Ovary (tissue), 9 donors: ENCODE measurements around the gene GAREM2. TPM values are rescaled to one million over a fixed set of nuclear protein-coding genes. Genes with fewer than 3 reads are reported as not detected.

ENCODE experiments used
- DNase-seq, 5 donors: peaks; one replicate each; pipeline ENCODE4 v3.0.0-alpha.2; 2019 to 2020
- H3K27ac ChIP-seq, 2 donors: fragments of 200-600 bp; one replicate each; pipeline versions ENCODE4 v1.5.1 to v1.8.0; 2019 to 2022
- H3K27me3 ChIP-seq: fragments of 200-600 bp; one replicate; pipeline ENCODE4 v1.8.0; 2022
- H3K36me3 ChIP-seq: fragments of 200-600 bp; sonication (generic); one replicate; pipeline ENCODE4 v1.5.1; 2019
- H3K4me1 ChIP-seq: one replicate; pipeline ENCODE4 v1.8.1; 2013; ENCODE audit warnings: mild to moderate bottlenecking, moderate library complexity; ENCODE audit not compliant: insufficient read depth
- H3K4me3 ChIP-seq: fragments of 200-600 bp; sonication (generic); one replicate; pipeline ENCODE4 v1.5.1; 2017
- H3K9me3 ChIP-seq, 2 donors: fragments of 200-600 bp in 1 of 2; sonication (generic) in 1 of 2; one replicate each; pipeline versions ENCODE4 v1.5.1 to v1.8.1; 2013 to 2019; ENCODE audit warnings: mild to moderate bottlenecking in 1 of 2, moderate library complexity in 1 of 2
- CTCF ChIP-seq, 3 donors: fragments of 450-650 bp in 2 of 3; fragments of 200-600 bp in 1 of 3; IDR thresholded peaks; one replicate each; pipeline versions ENCODE4 v1.5.1 to v1.8.0; 2016 to 2022; ENCODE audit warnings: antibody characterized with exemption in 3 of 3, mild to moderate bottlenecking in 1 of 3
- EP300 ChIP-seq: sonication (generic); formaldehyde crosslinking; IDR thresholded peaks from one replicate; pipeline ENCODE4 v1.6.1; 2017; ENCODE audit warnings: antibody characterized with exemption
- POLR2A ChIP-seq: fragments of 450-650 bp; IDR thresholded peaks from one replicate; pipeline ENCODE4 v1.6.1; 2017; ENCODE audit warnings: antibody characterized with exemption, mild to moderate bottlenecking, moderate library complexity
- WGBS, 3 donors: extraction: QIAGEN DNeasy Blood & Tissue Kit in 1 of 3; methylation state at CpG; one replicate each; pipeline versions ENCODE4 v1.1.5 to v1.1.7; 2013 to 2017; 5-methylcytosine and 5-hydroxymethylcytosine counted together
- intact Hi-C, 4 donors: fragments of 100-400 bp; cut with DNase I; formaldehyde crosslinking; loops; one replicate each; pipeline versions ENCODE4 v1.11.0 to v1.15.1; 2022 to 2023
- polyA plus RNA-seq, 2 donors: library from polyadenylated mRNA; stranded (reverse); fragments of 200-250 nt in 1 of 2; fragments of 350-450 nt in 1 of 2; fragmentation: Illumina TruSeq in 1 of 2; extraction: RNeasy Lipid Tissue Mini Kit (QIAGEN cat#74804) in 1 of 2; gene quantifications; one replicate each; pipeline ENCODE4 v1.2.3, GENCODE V29; 2013 to 2014
- total RNA-seq, 7 donors: library from RNA; depleted of rRNA in 2 of 7; stranded (reverse); fragments of >200 nt in 2 of 7; fragmentation: NEBNext Ultra II Directional in 3 of 7; extraction: Animal tissue kit (Norgen Biotek cat#: 25700) in 3 of 7; gene quantifications; one replicate each; pipeline versions ENCODE4 v1.1.0 to v1.2.4, GENCODE V29; 2016 to 2023
- donor health status: DM: no; HTN: no; CAD: no; lungs with moderate emphysema.
- donor health status: DM: no; HTN: no; CAD: no.
- donor health status: Bipolar disorder and iron deficiency.
- donor health status: DM: yes; HTN: yes; CAD: no.
- donor health status: DM: no; HTN: no; CAD: no.
- donor health status: DM: yes; HTN: yes; CAD: no.

The GAREM2 gene
- total and polyA plus RNA-seq, 9 donors = 1.0 to 13.5 (median 5.6) TPM

- TF ChIP-seq POLR2A = no peak
- no peak for TF ChIP-seq EP300
- no peak for TF ChIP-seq CTCF (IDR thresholded peaks at IDR 0.05)
- whole genome bisulfite sequencing, 3 donors = 53 to 58% (median 56%) methylated on average over 12 of the region's 12 CpGs
- no peak for DNase-seq
Observed at GRCh38 chr2:26195040-26195984, 22.4 kb downstream of the GAREM2 start.

GRCh38 chr2:26196683-26197418 lies 24.0 kb downstream of the GAREM2 start:
- no peak for DNase-seq
- H3K27ac ChIP-seq = no peak overlapping the region
- WGBS, 3 donors = 84 to 88% (median 86%) methylated on average over 9 of the region's 9 CpGs
- TF ChIP-seq POLR2A = no peak
- TF ChIP-seq CTCF (IDR thresholded peaks at IDR 0.05) = no peak
- TF ChIP-seq EP300 = no peak
- H3K36me3 ChIP-seq = no peaks in the 10 kb centered on the region
- intact Hi-C loops = no loop called here
- H3K9me3 ChIP-seq = no peaks in the 10 kb centered on the region
- H3K4me3 ChIP-seq = no peak overlapping the region
- H3K27me3 ChIP-seq = no peaks in the 10 kb centered on the region
- no peaks in the 10 kb centered on the region for H3K4me1 ChIP-seq

More at GRCh38 chr2:26195040-26195984, 22.4 kb downstream of the GAREM2 start:
- no peaks in the 10 kb centered on the region for H3K36me3 ChIP-seq
- H3K27me3 ChIP-seq = no peaks in the 10 kb centered on the region
- H3K4me3 ChIP-seq = no peak overlapping the region
- no peaks in the 10 kb centered on the region for H3K4me1 ChIP-seq
- intact Hi-C loops = no loop called here
- H3K27ac ChIP-seq = no peak overlapping the region
- no peaks in the 10 kb centered on the region for H3K9me3 ChIP-seq

- Histone ChIP-seq H3K4me1 (no peaks in the 10 kb centered on the region), H3K4me3 (no peak overlapping the region), H3K27me3 (no peaks in the 10 kb centered on the region), H3K9me3 (no peaks in the 10 kb centered on the region), H3K36me3 (no peaks in the 10 kb centered on the region), H3K27ac (no peak overlapping the region)
- DNase-seq = no peak
- WGBS, 3 donors = 86 to 93% (median 92%) methylated on average over 4 of the region's 4 CpGs
- TF ChIP-seq POLR2A (no peak), EP300 (no peak), CTCF (IDR thresholded peaks at IDR 0.05) (no peak)
- intact Hi-C loops = no loop called here
Observed at GRCh38 chr2:26197516-26197915, 24.6 kb downstream of the GAREM2 start.

- H3K27ac ChIP-seq = no peak overlapping the region
- no peak for DNase-seq
- H3K9me3 ChIP-seq = no peaks in the 10 kb centered on the region
- intact Hi-C loops = no loop called here
- WGBS, 3 donors = 37 to 71% (median 56%) methylated on average over 1 of the region's 1 CpG
- H3K4me1 ChIP-seq = no peaks in the 10 kb centered on the region
- H3K4me3 ChIP-seq = no peak overlapping the region
- no peak for TF ChIP-seq CTCF (IDR thresholded peaks at IDR 0.05)
- no peak for TF ChIP-seq POLR2A
- no peak for TF ChIP-seq EP300
- H3K27me3 ChIP-seq = no peaks in the 10 kb centered on the region
- H3K36me3 ChIP-seq = no peaks in the 10 kb centered on the region
Observed at GRCh38 chr2:26202981-26203490, 30.1 kb downstream of the GAREM2 start.
